SK-N-SH treated with all-trans-retinoic acid at 6 μM for 48 hours (cell line): Measurements from ENCODE around the gene GRIK1.

Source experiments
- GLIS3 ChIP-seq: fragments of 250-450 bp; sonication (Bioruptor Pico); IDR thresholded peaks from 2 replicates; pipeline ENCODE4 v1.5.0; 2020; ENCODE audit warnings: mild to moderate bottlenecking, moderate library complexity
- OSR1 ChIP-seq: fragments of 250-450 bp; sonication (Bioruptor Pico); IDR thresholded peaks from 2 replicates; pipeline ENCODE4 v1.8.0; 2022; ENCODE audit warnings: moderate library complexity, mild to moderate bottlenecking, inconsistent platforms
- RARB ChIP-seq: fragments of 250-450 bp; sonication (Bioruptor Pico); IDR thresholded peaks from 2 replicates; pipeline ENCODE4 v1.8.0; 2021; ENCODE audit warnings: mild to moderate bottlenecking, moderate library complexity
- TOX ChIP-seq: fragments of 250-450 bp; sonication (Bioruptor Pico); IDR thresholded peaks from 2 replicates; pipeline ENCODE4 v1.8.0; 2021; ENCODE audit warnings: mild to moderate bottlenecking, moderate library complexity, borderline replicate concordance
- ZFP3 ChIP-seq: fragments of 250-450 bp; sonication (Bioruptor Pico); IDR thresholded peaks from 2 replicates; pipeline ENCODE4 v1.5.0; 2020; ENCODE audit warnings: mild to moderate bottlenecking, moderate library complexity
- ZFP30 ChIP-seq: fragments of 450-650 bp; formaldehyde crosslinking; IDR thresholded peaks from 2 replicates; pipeline ENCODE4 v1.5.0; 2022; ENCODE audit warnings: mild to moderate bottlenecking, moderate library complexity
- TF ChIP-seq, protein P1 (sequence below): fragments of 250-450 bp; sonication (Bioruptor Pico); IDR thresholded peaks from 2 replicates; pipeline ENCODE4 v1.8.0; 2020; ENCODE audit warnings: mild to moderate bottlenecking, moderate library complexity, borderline replicate concordance

DNA sequence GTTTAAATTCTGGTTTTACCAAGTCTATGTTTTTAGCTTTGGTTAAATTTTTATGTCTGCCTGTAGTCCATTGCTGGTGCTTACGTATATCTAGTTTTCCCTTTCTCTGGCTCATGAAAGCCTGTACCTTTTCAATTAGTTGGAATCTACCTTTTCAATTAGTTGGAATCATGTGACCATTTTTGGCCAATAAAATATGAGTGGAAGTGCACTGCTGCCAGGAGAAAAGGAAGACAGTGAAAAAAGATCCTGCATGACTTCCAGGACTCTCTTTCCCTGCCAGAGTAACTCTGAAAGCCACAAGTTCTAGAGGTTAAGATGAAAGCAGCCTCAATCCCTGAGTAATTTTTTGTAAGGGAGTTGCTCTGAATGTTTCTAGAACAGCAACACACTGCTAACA is 2.2 kb upstream of the GRIK1 start:
- TF ChIP-seq, protein P1, sequence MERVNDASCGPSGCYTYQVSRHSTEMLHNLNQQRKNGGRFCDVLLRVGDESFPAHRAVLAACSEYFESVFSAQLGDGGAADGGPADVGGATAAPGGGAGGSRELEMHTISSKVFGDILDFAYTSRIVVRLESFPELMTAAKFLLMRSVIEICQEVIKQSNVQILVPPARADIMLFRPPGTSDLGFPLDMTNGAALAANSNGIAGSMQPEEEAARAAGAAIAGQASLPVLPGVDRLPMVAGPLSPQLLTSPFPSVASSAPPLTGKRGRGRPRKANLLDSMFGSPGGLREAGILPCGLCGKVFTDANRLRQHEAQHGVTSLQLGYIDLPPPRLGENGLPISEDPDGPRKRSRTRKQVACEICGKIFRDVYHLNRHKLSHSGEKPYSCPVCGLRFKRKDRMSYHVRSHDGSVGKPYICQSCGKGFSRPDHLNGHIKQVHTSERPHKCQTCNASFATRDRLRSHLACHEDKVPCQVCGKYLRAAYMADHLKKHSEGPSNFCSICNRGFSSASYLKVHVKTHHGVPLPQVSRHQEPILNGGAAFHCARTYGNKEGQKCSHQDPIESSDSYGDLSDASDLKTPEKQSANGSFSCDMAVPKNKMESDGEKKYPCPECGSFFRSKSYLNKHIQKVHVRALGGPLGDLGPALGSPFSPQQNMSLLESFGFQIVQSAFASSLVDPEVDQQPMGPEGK (CRISPR knock-in tag), result no peak
- TF ChIP-seq OSR1 (CRISPR knock-in tag) (no peak), GLIS3 (CRISPR knock-in tag) (no peak), ZFP30 (CRISPR knock-in tag) (no peak), RARB (CRISPR knock-in tag) (no peak), ZFP3 (CRISPR knock-in tag) (no peak), TOX (CRISPR knock-in tag) (no peak)
